KOPT-K1 (cell line): ENCODE results near the gene SF1.
"Not testable (repeated sequence)": the region's sequence is repeated elsewhere in the genome, so short reads cannot be mapped to it uniquely, and the experiment has no call there.

ENCODE experiments used
- H3K27ac ChIP-seq: fragments of 200-600 bp; sonication (generic); 2 replicates; pipeline ENCODE4 v1.5.1; 2016; ENCODE audit warnings: antibody characterized with exemption, mild to moderate bottlenecking, low read depth, low read length; ENCODE audit not compliant: poor library complexity, severe bottlenecking
- H3K36me3 ChIP-seq: fragments of 200-600 bp; sonication (generic); 2 replicates; pipeline ENCODE4 v1.5.1; 2017; ENCODE audit warnings: antibody characterized with exemption, mild to moderate bottlenecking, low read length, moderate library complexity; ENCODE audit not compliant: insufficient read depth
- H3K9me3 ChIP-seq: fragments of 200-600 bp; sonication (generic); 2 replicates; pipeline ENCODE4 v1.5.1; 2017; ENCODE audit warnings: antibody characterized with exemption, low read length, mild to moderate bottlenecking; ENCODE audit not compliant: insufficient read depth, poor library complexity, severe bottlenecking

The SF1 gene, protein sequence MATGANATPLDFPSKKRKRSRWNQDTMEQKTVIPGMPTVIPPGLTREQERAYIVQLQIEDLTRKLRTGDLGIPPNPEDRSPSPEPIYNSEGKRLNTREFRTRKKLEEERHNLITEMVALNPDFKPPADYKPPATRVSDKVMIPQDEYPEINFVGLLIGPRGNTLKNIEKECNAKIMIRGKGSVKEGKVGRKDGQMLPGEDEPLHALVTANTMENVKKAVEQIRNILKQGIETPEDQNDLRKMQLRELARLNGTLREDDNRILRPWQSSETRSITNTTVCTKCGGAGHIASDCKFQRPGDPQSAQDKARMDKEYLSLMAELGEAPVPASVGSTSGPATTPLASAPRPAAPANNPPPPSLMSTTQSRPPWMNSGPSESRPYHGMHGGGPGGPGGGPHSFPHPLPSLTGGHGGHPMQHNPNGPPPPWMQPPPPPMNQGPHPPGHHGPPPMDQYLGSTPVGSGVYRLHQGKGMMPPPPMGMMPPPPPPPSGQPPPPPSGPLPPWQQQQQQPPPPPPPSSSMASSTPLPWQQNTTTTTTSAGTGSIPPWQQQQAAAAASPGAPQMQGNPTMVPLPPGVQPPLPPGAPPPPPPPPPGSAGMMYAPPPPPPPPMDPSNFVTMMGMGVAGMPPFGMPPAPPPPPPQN

DNA sequence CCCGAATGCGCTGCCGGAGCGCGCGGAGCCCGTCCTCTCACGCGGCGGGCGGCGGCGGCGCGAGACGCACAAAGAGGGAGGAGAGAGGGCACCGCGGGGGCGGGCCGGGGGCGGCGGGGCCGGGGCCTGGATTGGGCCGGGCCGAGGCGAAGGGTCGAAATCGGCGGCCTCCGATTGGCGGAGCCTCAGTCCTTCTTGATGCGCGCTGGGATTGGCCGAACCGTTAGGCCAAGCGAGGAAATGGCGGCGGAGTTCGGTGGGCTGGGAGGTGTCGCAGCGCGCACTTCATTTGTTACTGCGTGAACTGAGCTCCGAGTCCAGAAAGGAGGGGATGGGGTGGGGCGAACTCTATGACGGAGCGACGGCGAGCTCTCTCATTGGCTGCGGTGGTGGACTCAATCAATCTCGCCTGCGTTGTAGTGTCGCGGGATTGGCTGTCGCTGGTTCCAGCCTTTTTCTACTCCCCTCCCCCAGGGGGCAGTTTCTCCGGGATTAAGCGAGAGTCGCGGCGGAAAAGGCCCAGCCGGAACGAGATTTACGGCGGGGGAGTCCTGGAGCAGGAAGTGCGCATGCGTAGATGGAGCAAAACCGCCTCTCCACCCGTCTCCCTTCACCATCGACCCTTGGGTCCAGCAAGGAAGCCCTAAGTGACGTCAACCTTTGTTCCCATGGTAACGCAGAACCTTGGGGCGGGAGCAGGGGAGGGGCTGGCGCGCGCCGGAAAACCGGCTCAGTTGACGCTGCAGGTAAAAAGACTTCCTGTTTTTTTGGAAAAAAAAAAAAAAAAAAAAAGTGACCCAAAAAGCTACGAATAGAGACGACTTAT lies at the start of gene SF1:
Gene SF1 (minus strand): TSS at position 70 of the 826 bp plus-strand sequence. CDS start 150 bp downstream, outside the sequence.
- Histone ChIP-seq H3K27ac (peak within 1 kb of the TSS; percentile 94), H3K9me3 (no peaks in the 10 kb centered on the region), H3K36me3 (peaks cover 39% of the 10 kb centered on the region)

DNA sequence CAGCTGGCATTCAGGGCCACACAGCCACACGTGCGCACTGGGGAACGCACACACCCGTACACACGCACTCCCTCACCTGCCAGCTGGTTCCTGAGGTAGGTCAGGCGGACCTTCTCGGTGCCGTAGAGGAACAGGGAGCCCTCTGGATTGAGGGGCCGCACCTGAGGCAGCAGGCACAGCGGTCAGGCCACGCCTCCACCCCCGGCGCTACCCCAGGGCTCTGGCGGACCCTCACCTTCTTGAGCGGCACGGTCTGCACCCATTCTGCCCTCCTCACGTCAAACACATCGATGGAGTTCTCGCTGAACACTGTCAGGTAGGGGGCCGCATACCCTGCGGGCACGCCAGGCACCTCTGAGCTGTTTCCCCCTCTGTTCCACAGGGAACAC lies 49.1 kb upstream of the SF1 start:
- Histone ChIP-seq H3K9me3 (no peaks in the 10 kb centered on the region), H3K36me3 (no peaks in the 10 kb centered on the region), H3K27ac (no peak overlapping the region)

DNA sequence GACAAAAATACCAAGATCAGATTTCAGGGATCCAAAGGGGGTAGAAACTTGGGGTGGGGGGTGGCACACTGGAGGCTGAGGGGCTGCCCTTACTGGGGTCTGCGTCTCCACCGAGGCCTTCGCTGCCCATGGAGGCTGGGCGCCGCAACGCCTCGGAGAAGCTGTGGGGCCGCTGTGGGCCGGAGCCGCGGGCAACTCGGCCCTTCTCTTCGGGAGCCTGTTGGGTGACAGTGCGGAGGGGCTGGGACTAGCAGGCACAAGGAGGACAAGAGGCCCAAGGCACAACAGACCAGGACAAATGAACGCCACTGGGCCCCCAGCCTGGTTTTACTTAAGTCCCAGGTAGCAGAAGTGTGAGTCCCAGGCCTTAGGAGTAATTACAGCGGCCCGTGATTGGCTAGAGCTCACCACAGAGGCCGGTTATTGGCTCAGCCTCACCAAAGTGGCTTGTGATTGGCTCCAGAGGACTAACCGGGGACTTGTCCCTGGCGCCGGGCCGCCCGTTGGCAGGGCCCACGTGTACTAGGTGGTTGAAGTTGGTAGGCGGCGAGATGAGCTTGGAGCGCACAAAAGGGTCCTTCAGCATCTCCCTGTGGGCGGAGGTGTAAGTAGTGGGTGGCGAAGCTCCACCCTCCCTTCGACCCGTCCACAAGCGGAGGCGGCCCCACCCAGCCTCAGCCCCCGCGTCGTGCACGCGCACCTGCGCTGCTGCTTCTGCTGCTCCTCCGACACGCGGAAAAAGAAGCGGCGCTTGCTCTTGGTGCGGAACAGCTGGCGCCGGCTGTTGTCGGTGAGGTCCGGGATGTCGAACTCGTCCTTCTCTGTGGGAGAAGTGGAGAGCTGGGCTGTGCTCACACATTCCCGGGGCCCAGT lies 48.5 kb upstream of the SF1 start:
- H3K36me3 ChIP-seq = no peaks in the 10 kb centered on the region
- H3K27ac ChIP-seq = no peak overlapping the region

DNA sequence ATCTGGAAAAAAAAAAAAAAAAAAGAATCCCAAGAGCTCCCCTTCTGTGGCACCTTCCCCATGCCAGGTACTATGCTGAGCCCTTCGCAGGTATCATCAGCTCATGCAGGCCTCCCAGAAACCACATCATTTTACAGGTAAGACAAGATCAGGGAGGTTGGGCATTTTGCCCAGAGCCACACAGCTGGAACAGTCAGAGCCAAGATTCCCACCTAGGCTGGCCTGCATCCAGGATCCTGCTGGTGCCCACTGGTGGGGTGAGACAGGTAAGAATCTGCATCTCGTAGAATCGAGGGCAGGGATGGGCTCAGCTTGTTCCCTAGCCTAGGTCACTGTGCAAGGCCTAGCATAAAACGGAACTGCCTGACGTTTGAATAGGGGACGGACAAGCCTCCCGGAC lies 47.7 kb upstream of the SF1 start:
- Histone ChIP-seq H3K9me3 (no peaks in the 10 kb centered on the region), H3K27ac (no peak overlapping the region), H3K36me3 (no peaks in the 10 kb centered on the region)

More for the DNA sequence above, 48.5 kb upstream of the SF1 start:
- H3K9me3 ChIP-seq = no peaks in the 10 kb centered on the region

DNA sequence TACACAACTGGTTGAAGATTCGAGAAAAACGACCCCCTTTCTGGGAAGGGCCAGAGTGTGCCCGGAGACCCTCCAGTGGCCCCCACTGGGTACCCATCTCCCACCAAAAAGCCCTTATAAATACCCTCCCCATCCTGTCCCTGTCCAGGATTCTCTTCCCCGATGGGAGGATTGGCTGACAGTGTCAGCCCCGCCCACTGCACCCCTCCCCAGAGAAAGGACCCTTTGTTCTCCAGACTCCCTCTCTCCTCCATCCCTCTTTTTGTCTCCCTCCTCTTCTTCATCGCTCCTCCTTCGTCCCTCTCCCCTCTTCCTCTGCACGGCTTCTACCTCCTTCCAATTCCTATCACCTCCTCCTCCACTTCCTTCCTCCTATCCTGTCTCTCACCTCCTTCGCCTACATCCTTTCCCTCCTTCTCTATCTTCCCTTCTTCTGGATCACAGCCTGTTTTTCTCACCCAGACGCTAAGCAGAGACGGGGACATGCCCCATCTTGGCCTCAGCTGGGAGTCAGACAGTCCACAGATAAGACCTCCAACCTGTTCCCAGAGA lies 45.3 kb upstream of the SF1 start:
- Histone ChIP-seq H3K36me3 (no peaks in the 10 kb centered on the region), H3K9me3 (no peaks in the 10 kb centered on the region), H3K27ac (no peak overlapping the region)

DNA sequence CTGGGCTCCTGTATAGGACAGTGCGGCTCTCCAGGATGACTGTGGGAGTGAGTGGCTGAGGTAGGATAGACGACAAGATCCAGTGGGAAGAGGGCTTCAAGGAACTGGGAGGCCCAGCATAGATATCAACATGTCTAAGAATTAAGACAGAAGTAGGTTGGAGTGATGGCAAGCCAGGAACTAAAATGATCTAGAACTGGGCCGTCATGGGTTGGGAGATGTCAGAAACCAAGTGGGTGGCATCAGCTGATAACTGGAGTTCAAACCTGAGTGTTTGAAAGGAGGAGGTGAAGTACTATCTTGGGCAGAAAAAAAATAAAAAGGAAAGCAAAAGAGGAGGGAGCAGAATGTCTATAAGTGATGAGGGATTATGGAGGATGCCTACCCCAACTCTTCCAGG lies 39.1 kb upstream of the SF1 start:
- Histone ChIP-seq H3K36me3 (no peaks in the 10 kb centered on the region), H3K9me3 (no peaks in the 10 kb centered on the region), H3K27ac (no peak overlapping the region)

DNA sequence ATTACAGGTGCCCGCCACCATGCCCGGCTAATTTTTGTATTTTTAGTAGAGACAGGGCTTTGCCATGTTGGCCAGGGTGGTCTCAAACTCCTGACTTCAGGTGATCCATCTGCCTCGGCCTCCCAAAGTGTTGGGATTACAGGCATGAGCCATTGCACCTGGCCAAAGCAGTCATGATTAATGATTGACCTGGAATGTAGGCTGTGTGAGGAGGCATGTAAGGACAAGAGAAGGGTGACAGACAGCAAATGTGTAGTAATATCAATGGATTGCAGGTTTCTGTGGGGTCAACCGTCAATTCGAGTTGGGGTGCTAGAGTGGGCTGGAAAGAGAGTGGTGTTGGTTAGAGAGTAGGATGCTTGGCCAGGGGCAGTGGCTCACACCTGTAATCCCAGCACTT lies 37.1 kb upstream of the SF1 start:
- not testable (repeated sequence) for H3K9me3 ChIP-seq, H3K36me3 ChIP-seq, H3K27ac ChIP-seq

DNA sequence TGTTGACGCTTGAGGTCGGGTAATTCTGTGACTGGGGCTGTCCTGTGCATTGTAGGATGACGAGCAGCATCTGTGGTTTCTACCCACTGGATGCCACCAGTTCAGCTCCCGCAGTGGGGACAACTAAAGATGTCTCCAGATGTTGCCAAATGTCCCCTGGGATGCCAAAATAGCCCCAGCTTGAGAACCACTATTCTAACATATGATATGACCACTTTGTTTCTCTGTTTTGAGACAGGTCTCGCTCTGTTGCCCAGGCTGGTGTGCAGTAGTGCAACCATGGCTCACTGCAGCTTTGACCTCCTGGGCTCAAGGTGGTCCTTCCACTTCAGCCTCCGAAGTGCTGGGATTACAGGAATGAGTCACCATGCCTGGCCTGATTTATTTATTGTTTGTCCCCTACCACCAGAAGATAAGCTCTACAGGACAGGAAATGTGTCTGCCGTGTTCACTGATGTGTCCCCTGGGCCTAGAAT lies 36.4 kb upstream of the SF1 start:
- no peaks in the 10 kb centered on the region for H3K36me3 ChIP-seq
- H3K27ac ChIP-seq = no peak overlapping the region
- no peaks in the 10 kb centered on the region for H3K9me3 ChIP-seq

DNA sequence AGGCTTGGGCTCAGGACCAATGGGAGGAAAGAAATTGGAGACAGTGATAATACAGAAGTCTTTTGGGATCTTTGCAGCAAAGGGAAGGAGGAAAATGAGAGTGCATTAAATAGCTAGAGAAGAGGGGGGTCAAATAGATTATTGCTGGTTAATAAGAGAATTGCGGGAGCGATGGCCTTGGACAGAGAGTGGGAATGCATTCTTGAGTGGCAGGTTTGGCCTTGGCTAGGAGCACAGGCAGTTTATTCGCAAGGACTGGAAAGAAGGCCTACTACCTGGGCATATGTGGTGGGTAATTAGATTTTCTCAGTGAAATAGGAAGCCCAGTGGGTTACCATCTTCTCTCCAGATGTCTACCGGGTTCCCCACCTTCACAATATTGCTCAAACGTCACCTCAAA lies 35.5 kb upstream of the SF1 start:
- Histone ChIP-seq H3K27ac (no peak overlapping the region), H3K36me3 (no peaks in the 10 kb centered on the region), H3K9me3 (no peaks in the 10 kb centered on the region)

DNA sequence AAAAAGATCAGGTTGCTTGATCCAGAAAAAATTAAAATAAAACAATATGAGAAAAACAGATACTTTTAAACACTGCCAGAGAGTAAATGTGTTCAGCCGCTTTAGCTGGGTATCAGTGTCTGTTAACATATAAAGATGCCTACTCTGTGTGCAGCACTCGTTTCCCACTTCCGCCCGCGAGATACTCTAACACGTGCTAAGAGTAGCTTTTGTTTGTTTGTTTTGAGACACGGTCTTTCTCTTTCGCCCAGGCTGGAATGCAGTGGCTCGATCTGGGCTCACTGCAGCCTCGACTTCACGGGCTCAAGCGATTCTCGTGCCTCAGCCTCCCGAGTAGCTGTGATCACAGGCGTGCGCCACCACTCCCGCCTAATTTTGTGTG lies 32.5 kb upstream of the SF1 start:
- Histone ChIP-seq H3K27ac (peak overlapping the region; percentile 73), H3K9me3 (no peaks in the 10 kb centered on the region), H3K36me3 (peaks cover 23% of the 10 kb centered on the region; the same call in 1 of the 2 replicates)

DNA sequence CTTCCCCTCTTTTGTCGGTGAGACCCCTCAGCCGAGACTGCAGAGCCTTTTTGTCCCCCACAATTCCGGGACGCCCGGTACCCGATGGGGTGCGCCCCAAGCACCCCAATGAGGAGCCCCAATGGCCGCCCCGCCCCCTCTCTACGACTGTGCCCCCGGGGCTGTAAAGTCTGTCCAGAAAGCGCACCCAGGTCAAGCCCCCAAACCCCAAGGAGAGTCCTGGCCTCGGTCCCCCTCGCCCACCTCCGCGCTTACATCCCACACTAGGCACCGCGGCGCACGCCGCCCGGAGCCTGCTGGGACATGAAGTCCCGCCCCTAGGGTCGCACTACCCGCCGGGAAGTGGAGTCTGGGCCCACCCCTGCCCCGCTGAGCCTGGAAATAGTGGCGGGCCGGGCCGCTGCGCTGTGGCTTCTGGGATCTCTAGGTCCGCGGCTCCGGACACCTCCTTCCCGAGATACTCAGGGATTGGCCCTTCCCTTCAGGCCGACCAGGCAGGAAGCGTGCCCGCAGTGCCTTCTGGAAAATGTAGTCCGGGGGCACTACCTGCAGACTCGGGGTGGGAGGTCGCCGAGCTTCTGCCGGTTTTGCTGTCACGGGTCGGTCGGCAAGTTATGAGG lies 32.0 kb upstream of the SF1 start, which contains the start of gene MEN1:
Gene MEN1 (minus strand): TSS at position 281 of the 620 bp plus-strand sequence. CDS start 442 bp downstream, outside the sequence.
- H3K27ac ChIP-seq = peak within 1 kb of the TSS; percentile 73
- H3K9me3 ChIP-seq = no peaks in the 10 kb centered on the region
- peaks cover 28% of the 10 kb centered on the region; the same call in 1 of the 2 replicates for H3K36me3 ChIP-seq

DNA sequence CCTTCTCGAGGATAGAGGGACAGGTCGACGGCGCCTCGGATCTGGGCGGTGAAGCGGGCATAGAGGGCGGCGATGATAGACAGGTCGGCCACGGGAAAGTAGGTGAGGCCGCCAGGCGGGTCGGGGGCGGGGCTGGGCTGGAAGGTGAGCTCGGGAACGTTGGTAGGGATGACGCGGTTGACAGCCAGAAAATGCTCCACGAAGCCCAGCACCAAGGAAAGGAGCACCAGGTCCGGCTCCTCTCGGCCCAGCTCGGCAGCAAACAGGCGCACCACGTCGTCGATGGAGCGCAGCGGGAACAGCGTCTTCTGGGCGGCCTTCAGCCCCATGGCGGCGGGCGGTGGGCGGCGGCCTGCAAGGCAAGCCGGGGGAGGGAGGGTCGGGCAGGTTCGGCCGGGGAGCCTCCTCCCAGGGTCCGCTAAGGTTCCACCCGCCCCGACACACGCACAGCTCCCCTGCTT lies 31.5 kb upstream of the SF1 start:
- Histone ChIP-seq H3K9me3 (no peaks in the 10 kb centered on the region), H3K36me3 (peaks cover 34% of the 10 kb centered on the region; the same call in 1 of the 2 replicates), H3K27ac (peak overlapping the region; percentile 73)

DNA sequence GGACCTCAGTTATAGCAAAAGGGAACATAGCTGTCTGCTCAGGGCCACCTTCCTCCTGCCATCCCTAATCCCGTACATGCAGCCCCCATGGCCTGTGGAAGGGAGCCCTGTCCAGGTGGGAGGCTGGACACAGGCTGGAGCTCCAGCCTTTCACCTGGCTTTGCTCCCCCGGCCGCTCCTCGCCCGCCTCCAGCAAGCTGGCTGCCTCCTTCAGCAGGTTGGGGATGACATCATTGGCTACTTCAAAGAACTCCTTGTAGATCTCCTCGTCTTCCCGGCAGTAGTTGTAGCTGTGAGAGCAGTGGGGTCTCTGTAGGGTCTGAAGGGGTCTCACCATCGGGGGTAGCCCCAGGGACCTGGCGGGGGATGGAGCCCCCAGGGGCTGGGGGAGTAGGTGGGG lies 27.1 kb upstream of the SF1 start:
- Histone ChIP-seq H3K36me3 (peaks cover 44% of the 10 kb centered on the region; the same call in 1 of the 2 replicates), H3K27ac (no peak overlapping the region), H3K9me3 (no peaks in the 10 kb centered on the region)
